GM12873 (cell line): Measurements from ENCODE around the gene KCNH5.

Experiments
- CTCF ChIP-seq: IDR thresholded peaks from 2 replicates; pipeline ENCODE4 v1.5.1; 2012; ENCODE audit warnings: low read depth, mild to moderate bottlenecking, moderate library complexity, low read length, control low read depth; ENCODE audit not compliant: insufficient read depth; ENCODE audit errors: missing control alignments

Gene KCNH5

GRCh38 chr14:62667421-62667914 lies 377.8 kb downstream of the KCNH5 start:
- no peak for TF ChIP-seq CTCF

DNA sequence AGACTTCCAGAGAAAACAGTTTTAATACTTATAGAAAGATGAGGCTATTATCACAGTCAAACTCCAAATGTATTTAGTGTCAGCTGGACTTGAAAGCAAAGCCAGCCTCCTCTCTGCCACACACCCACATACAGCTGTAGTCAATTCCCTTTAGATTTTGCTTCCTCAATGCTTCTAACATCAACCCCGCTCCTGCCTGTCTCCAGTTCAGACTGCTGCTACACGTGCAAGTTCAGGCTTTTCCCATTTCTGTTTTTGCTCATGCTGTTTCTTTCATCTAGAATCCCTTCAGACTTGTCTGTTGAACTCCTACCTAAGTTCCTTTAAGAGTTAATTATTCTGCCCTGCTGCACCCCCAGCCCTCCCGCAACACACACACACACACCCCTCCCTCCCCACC lies 380.0 kb downstream of the KCNH5 start:
- no peak for TF ChIP-seq CTCF

DNA sequence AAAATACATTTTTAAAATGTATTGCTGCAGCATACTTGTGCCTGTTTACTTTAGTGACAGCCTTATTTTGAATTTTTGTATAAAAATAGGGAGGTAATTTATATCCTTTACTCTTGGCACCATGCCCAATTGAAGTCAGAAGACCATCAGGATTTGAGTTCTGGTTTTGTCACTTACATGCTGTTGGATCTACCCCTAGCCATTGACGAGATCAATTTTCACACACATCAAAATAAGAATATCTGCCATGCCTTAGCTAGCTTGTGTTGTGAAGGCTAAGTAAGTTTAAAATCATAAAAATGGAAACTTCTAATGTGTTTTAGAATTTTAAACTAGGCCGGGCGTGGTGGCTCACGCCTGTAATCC lies 381.8 kb downstream of the KCNH5 start:
- no peak for TF ChIP-seq CTCF

- no peak for TF ChIP-seq CTCF
Measured at GRCh38 chr14:62662811-62663455, 382.3 kb downstream of the KCNH5 start.

- TF ChIP-seq CTCF: no peak
Measured at GRCh38 chr14:62661818-62662217, 383.4 kb downstream of the KCNH5 start.

DNA sequence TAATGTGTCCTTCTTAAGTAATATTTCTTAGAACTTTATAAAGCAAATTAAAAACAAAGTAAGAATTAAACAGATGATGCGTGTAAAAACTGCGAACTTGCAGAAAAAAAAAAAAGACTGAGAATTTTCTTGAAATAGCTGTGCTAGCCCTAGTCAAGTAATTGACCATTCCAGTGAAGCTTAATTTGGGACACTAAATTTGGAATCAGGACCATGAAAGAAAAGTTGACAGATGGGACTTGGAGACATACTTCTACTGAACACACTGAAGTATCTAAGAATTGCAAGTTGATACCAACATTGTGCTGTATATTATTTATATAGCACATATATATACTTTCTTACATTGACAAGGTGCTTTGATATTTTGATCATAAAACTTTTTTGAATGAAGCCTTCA lies 386.6 kb downstream of the KCNH5 start:
- no peak for TF ChIP-seq CTCF

DNA sequence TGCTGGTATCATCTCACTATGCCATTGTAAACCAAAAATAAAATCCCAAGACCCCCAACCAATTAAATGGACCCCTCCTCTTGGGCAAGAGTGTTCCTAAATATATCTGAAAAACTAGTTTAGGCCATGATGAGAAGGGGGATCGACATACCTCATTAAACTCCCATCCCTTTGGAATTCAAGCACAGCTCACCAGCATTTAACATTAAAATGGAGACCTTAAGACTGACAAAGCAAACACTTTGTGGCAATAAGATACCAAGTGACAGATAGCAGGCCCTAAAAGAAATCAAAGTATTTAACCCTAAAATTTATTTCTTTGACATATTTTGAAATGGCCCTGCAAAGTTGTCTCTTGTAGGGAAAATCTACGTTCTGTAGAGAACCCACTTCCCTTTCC lies 387.9 kb downstream of the KCNH5 start:
- no peak for TF ChIP-seq CTCF
